ENCODE data around the gene STX16. TPM values are rescaled to one million over a fixed set of nuclear protein-coding genes. Genes with fewer than 3 reads are reported as not detected.

Gene STX16
- total RNA-seq, 1 donor from 2014 or later = 57.0 TPM

DNA sequence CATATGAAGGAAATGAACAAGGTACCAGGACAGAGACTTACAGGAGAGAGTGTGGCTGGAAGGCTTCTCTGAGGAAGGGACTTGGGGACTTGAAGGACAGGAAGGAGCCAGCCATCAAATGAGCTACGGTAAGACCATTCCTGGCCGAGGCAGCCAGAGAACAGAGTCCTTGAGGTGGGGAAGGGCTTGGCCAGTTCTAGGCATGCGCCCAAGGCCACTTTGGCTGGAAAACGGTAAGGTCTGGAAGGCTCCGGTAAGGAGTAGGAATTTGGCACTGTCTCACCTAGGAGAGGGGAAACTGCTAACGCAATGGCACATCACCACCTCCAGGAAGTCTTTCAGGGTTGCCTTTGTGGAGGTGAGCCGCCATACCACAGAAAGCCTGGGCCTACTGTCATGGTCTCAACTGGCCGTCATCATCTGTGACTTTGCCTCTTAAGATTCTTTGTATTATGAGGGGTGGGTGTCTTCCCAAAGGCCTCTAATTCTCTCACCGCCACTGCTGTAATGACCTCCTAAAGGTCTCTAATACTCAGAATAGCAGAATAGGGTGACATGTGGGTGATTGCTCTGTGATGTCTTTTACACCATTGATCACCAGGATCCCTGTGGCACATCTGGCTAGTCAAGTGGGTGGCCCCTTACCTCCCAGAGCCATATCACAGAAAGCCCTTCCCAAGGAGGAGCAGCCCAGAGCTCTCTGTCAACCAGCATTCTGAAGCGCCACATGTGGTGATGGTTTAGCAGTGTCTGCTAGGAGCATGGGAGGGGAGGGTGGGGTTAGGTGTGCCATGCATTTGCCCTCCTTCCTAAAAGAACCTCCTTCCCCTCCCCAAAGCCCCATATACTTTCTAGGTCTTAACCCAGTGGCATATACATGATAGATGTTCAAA, 17.7 kb upstream of the STX16 start:
- Histone ChIP-seq H3K4me1 (no peaks in the 10 kb centered on the region), H3K27me3 (no peaks in the 10 kb centered on the region), H3K4me3 (no peak overlapping the region), H3K9me3 (no peaks in the 10 kb centered on the region), H3K27ac (no peak overlapping the region), H3K36me3 (no peaks in the 10 kb centered on the region)
- TF ChIP-seq, protein P1, sequence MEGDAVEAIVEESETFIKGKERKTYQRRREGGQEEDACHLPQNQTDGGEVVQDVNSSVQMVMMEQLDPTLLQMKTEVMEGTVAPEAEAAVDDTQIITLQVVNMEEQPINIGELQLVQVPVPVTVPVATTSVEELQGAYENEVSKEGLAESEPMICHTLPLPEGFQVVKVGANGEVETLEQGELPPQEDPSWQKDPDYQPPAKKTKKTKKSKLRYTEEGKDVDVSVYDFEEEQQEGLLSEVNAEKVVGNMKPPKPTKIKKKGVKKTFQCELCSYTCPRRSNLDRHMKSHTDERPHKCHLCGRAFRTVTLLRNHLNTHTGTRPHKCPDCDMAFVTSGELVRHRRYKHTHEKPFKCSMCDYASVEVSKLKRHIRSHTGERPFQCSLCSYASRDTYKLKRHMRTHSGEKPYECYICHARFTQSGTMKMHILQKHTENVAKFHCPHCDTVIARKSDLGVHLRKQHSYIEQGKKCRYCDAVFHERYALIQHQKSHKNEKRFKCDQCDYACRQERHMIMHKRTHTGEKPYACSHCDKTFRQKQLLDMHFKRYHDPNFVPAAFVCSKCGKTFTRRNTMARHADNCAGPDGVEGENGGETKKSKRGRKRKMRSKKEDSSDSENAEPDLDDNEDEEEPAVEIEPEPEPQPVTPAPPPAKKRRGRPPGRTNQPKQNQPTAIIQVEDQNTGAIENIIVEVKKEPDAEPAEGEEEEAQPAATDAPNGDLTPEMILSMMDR (IDR thresholded peaks at IDR 0.05) = no peak
- intact Hi-C loops (cut with DNase I) = no loop called here
- peak; percentile 35 for DNase-seq
- no peak for ATAC-seq

DNA sequence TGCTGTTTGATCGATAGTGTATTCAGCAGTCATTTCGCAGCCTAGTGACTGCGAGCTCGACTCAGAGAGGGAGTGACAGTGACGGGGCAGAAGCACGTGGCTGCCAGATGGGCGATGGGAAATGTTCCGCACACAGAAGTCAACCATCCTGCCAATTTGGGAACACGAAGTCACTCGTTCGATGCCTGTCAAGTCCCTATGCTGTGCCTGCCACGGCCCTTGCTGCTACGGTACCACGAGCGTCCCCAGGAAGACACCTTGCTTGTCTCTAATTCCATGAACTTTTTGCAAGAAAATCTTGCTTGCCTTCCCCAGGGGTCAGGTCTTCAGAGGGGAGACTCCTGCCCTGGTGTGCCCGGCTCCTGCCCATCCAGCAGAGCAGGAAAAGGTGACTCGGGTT, 17.0 kb upstream of the STX16 start:
- Histone ChIP-seq H3K36me3 (no peaks in the 10 kb centered on the region), H3K27me3 (no peaks in the 10 kb centered on the region), H3K4me1 (no peaks in the 10 kb centered on the region), H3K4me3 (no peak overlapping the region), H3K27ac (no peak overlapping the region), H3K9me3 (no peaks in the 10 kb centered on the region)
- DNase-seq (peak; percentile 28), ATAC-seq (no peak)
- intact Hi-C loops (cut with DNase I) = no loop called here
- TF ChIP-seq, protein P1 (IDR thresholded peaks at IDR 0.05) = no peak

DNA sequence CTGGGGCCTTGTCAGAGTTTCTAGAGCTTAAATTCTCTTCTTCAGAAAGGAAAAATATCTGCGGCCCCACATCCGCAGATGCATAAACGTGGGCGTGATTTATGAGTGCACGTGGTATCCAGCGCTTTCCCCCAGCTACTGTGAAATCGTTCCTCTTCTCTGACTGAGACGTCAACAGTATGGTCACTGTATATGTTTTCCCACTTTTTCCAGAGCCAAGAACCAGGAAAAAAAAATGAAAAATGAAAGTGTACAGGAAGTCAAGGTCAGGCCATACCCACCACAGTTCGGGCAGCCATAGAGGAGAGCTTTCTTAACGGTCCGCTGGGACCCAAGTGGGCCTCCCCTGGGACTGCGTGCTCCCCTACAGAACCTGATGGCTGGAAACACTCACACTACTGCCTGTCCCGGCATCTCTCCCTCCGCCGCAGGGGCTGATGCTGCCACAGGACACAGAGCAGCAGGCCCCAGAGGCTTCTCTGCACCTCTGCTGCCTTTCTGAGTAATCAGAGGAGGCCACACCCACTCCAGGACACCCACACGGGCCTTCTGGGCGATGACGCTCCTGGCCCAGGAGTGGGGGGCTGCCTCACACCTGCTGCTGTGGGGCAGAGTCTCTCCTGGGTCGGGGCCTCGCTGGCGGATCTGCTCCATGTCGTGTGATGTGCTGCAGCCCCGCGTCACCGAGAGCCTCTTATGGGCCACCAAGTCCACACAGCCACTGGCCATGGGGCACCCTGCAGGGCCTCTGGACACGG, 16.4 kb upstream of the STX16 start:
- TF ChIP-seq, protein P1 (IDR thresholded peaks at IDR 0.05) = no peak
- peak; percentile 35 for ATAC-seq
- H3K27me3 ChIP-seq = no peaks in the 10 kb centered on the region
- H3K36me3 ChIP-seq = no peaks in the 10 kb centered on the region
- no peaks in the 10 kb centered on the region for H3K9me3 ChIP-seq
- no peaks in the 10 kb centered on the region for H3K4me1 ChIP-seq
- intact Hi-C loops (cut with DNase I) = no loop called here
- no peak overlapping the region for H3K4me3 ChIP-seq
- DNase-seq = peak; percentile 57
- H3K27ac ChIP-seq = no peak overlapping the region

DNA sequence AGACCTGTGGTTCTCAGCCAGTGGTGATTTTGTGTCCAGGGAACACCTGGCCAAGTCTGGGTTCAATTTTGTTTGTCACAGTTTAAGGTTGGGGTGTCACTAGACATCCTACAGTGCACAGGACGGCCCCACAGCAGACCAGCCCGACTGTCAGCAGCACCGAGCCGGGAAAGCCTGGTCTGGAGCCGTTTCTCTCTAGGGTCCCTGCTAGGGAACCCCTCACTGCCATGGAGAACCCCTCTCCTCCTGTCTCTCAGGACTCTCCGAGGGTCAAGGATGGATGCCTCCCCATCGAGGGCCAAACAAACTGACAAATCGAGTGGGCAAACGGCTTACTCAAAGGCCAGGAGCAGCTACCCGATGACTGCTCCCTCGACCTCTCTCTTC, 15.8 kb upstream of the STX16 start:
- DNase-seq = no peak
- H3K4me3 ChIP-seq = no peak overlapping the region
- H3K27me3 ChIP-seq = no peaks in the 10 kb centered on the region
- H3K4me1 ChIP-seq = no peaks in the 10 kb centered on the region
- no peak for ATAC-seq
- H3K27ac ChIP-seq = no peak overlapping the region
- no peaks in the 10 kb centered on the region for H3K36me3 ChIP-seq
- intact Hi-C loops (cut with DNase I) = no loop called here
- TF ChIP-seq, protein P1 (IDR thresholded peaks at IDR 0.05) = no peak
- H3K9me3 ChIP-seq = no peaks in the 10 kb centered on the region

DNA sequence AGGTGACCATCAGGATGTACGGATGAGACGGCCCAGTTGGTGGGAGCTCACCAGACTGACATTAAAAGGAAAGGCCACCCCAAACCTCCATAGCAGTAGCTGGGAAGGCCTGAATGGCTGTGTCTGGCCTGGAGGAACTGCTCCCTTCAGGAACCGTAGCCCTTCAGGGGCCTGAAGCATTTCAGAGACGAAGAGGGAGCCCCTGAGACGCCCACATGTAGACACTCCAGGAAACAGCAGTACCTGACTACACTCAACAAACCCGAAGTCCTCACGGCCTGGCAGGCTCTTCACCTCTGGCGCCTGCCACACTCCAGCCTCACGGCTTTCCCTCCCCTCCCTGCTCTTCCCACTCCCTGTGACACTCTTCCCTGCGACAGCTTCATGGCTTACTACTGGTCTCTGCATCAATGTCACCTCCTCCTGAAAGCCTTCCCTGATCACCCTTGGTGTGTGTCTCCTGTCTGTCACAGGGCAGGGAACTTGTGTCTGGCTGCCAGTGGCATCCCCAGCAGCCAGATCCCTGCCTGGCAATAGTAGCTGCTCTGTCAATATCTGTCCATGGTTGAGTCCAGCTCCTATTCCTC, 14.6 kb upstream of the STX16 start:
- TF ChIP-seq, protein P1 (IDR thresholded peaks at IDR 0.05) = no peak
- Histone ChIP-seq H3K36me3 (no peaks in the 10 kb centered on the region), H3K4me1 (no peaks in the 10 kb centered on the region), H3K27me3 (no peaks in the 10 kb centered on the region), H3K4me3 (no peak overlapping the region), H3K9me3 (no peaks in the 10 kb centered on the region), H3K27ac (no peak overlapping the region)
- ATAC-seq = no peak
- DNase-seq = peak; percentile 33
- intact Hi-C loops (cut with DNase I) = no loop called here

Measured in upper lobe of right lung (tissue), 1 donor.